ENCODE measurements around the gene PLD1.
A peak's percentile ranks its signal among the peaks of the same experiment; 100 is the strongest.

PLD1 gene

GRCh38 chr3:171796625-171797264 lies 13.5 kb downstream of the PLD1 start:
- DNase-seq: no peak

- DNase-seq: no peak
These were observed 17.8 kb downstream of the PLD1 start for GRCh38 chr3:171792531-171792930.

GRCh38 chr3:171791692-171792076 lies 18.6 kb downstream of the PLD1 start:
- DNase-seq: no peak

GRCh38 chr3:171790898-171791691 lies 19.2 kb downstream of the PLD1 start:
- no peak for DNase-seq

- no peak for DNase-seq
These were observed 19.7 kb downstream of the PLD1 start for GRCh38 chr3:171790574-171790897.

- no peak for DNase-seq
These were observed 20.4 kb downstream of the PLD1 start for GRCh38 chr3:171789759-171790505.

- DNase-seq: no peak
These were observed 21.5 kb downstream of the PLD1 start for GRCh38 chr3:171788546-171789351.

GRCh38 chr3:171786997-171787396 lies 23.3 kb downstream of the PLD1 start:
- no peak for DNase-seq

- no peak for DNase-seq
These were observed 25.3 kb downstream of the PLD1 start for GRCh38 chr3:171784937-171785336.

- no peak for DNase-seq
These were observed 25.9 kb downstream of the PLD1 start for GRCh38 chr3:171784387-171784786.

GRCh38 chr3:171783626-171784025 lies 26.7 kb downstream of the PLD1 start:
- DNase-seq: no peak

- no peak for DNase-seq
These were observed 27.2 kb downstream of the PLD1 start for GRCh38 chr3:171783086-171783485.

GRCh38 chr3:171782617-171783016 lies 27.7 kb downstream of the PLD1 start:
- DNase-seq: no peak

GRCh38 chr3:171781711-171782127 lies 28.6 kb downstream of the PLD1 start:
- DNase-seq: no peak

- DNase-seq: no peak
These were observed 31.8 kb downstream of the PLD1 start for GRCh38 chr3:171778493-171778892.

GRCh38 chr3:171777596-171777995 lies 32.7 kb downstream of the PLD1 start:
- DNase-seq: no peak

- DNase-seq: no peak
These were observed 33.3 kb downstream of the PLD1 start for GRCh38 chr3:171776839-171777583.

GRCh38 chr3:171776411-171776810 lies 33.9 kb downstream of the PLD1 start:
- DNase-seq: no peak

- DNase-seq: no peak
These were observed 34.3 kb downstream of the PLD1 start for GRCh38 chr3:171775943-171776342.

- DNase-seq: no peak
These were observed 35.8 kb downstream of the PLD1 start for GRCh38 chr3:171774521-171774920.

GRCh38 chr3:171772427-171773056 lies 37.7 kb downstream of the PLD1 start:
- peak; percentile 28 to 31 for DNase-seq
